OCI-LY1 (cell line): Measurements from ENCODE around the gene ANO6.

ENCODE experiments used
- H2AFZ ChIP-seq: fragments of 200-600 bp; sonication (generic), shearing (Covaris generic); 2 replicates; pipeline ENCODE4 v1.6.0; 2014; ENCODE audit warnings: antibody characterized with exemption, mild to moderate bottlenecking, low read length
- H3F3A ChIP-seq: fragments of 200-600 bp; sonication (generic), shearing (Covaris generic); 2 replicates; pipeline ENCODE4 v1.6.0; 2014; ENCODE audit warnings: mild to moderate bottlenecking, antibody characterized with exemption, low read length, moderate library complexity; ENCODE audit not compliant: insufficient read depth
- H3K27ac ChIP-seq: fragments of 200-600 bp; sonication (generic); 2 replicates; pipeline ENCODE4 v1.5.1; 2014; ENCODE audit warnings: low read length, mixed run types, mild to moderate bottlenecking, low read depth; ENCODE audit not compliant: poor library complexity, severe bottlenecking
- H3K27me3 ChIP-seq: fragments of 200-600 bp; sonication (generic); 2 replicates; pipeline ENCODE4 v1.6.0; 2014; ENCODE audit warnings: antibody characterized with exemption, mild to moderate bottlenecking, low read length, moderate library complexity; ENCODE audit not compliant: insufficient read depth
- H3K36me3 ChIP-seq: fragments of 200-600 bp; sonication (generic); 2 replicates; pipeline ENCODE4 v1.6.1; 2014; ENCODE audit warnings: mild to moderate bottlenecking, antibody characterized with exemption, low read length, moderate library complexity, mixed read lengths; ENCODE audit not compliant: insufficient read depth
- H3K4me1 ChIP-seq: fragments of 200-600 bp; sonication (generic); 2 replicates; pipeline ENCODE4 v1.5.1; 2014; ENCODE audit warnings: mild to moderate bottlenecking, low read length, moderate library complexity; ENCODE audit not compliant: insufficient read depth, severe bottlenecking
- H3K4me2 ChIP-seq: fragments of 200-600 bp; sonication (generic), shearing (Covaris generic); 2 replicates; pipeline ENCODE4 v1.6.1; 2014; ENCODE audit warnings: low read length
- H3K4me3 ChIP-seq: fragments of 200-600 bp; sonication (generic); 2 replicates; pipeline ENCODE4 v1.5.1; 2014; ENCODE audit warnings: low read length, low read depth, mild to moderate bottlenecking, mixed read lengths; ENCODE audit not compliant: poor library complexity, severe bottlenecking
- H3K79me2 ChIP-seq: fragments of 200-600 bp; shearing (Covaris generic); 2 replicates; pipeline ENCODE4 v1.6.1; 2016; ENCODE audit warnings: mixed run types, low read length, mixed read lengths; ENCODE audit not compliant: insufficient read depth
- H3K9ac ChIP-seq: fragments of 200-600 bp; sonication (generic), shearing (Covaris generic); 2 replicates; pipeline ENCODE4 v1.6.1; 2014; ENCODE audit warnings: mild to moderate bottlenecking, low read length, mixed read lengths
- H3K9me2 ChIP-seq: fragments of 200-600 bp; sonication (generic), shearing (Covaris generic); 2 replicates; pipeline ENCODE4 v1.6.1; 2014; ENCODE audit warnings: low read depth, mild to moderate bottlenecking, low read length, mixed read lengths
- H3K9me3 ChIP-seq: fragments of 200-600 bp; shearing (Covaris generic); 2 replicates; pipeline ENCODE4 v1.6.1; 2014; ENCODE audit warnings: low read length, mixed read lengths
- H4K20me1 ChIP-seq: fragments of 200-600 bp; sonication (generic), shearing (Covaris generic); 2 replicates; pipeline ENCODE4 v1.6.0; 2016; ENCODE audit warnings: mild to moderate bottlenecking, low read length; ENCODE audit not compliant: insufficient read depth
- EZH2 ChIP-seq: fragments of 200-600 bp; sonication (generic), shearing (Covaris generic); IDR thresholded peaks from 2 replicates; pipeline ENCODE4 v1.8.0; 2017; ENCODE audit warnings: borderline replicate concordance, mixed run types, mild to moderate bottlenecking, antibody characterized with exemption, low read length, moderate library complexity, mixed read lengths
- TF ChIP-seq, protein P1 (sequence below): fragments of 200-600 bp; sonication (generic), shearing (Covaris generic); IDR thresholded peaks from 2 replicates; pipeline ENCODE4 v1.5.1; 2017; ENCODE audit warnings: mild to moderate bottlenecking, antibody characterized with exemption, low read length, moderate library complexity, mixed read lengths

Gene ANO6

GRCh38 chr12:45469902-45470301 lies 254.0 kb downstream of the ANO6 start:
- H3K9me3 ChIP-seq = no peaks in the 10 kb centered on the region
- no peaks in the 10 kb centered on the region for H3K9me2 ChIP-seq
- no peaks in the 10 kb centered on the region for H3K27me3 ChIP-seq
- H3F3A ChIP-seq = no peaks in the 10 kb centered on the region
- no peak overlapping the region for H2AFZ ChIP-seq
- no peak overlapping the region for H3K4me2 ChIP-seq
- no peak overlapping the region for H3K4me3 ChIP-seq
- H3K27ac ChIP-seq = no peak overlapping the region
- TF ChIP-seq EZH2 = no peak
- TF ChIP-seq, protein P1, sequence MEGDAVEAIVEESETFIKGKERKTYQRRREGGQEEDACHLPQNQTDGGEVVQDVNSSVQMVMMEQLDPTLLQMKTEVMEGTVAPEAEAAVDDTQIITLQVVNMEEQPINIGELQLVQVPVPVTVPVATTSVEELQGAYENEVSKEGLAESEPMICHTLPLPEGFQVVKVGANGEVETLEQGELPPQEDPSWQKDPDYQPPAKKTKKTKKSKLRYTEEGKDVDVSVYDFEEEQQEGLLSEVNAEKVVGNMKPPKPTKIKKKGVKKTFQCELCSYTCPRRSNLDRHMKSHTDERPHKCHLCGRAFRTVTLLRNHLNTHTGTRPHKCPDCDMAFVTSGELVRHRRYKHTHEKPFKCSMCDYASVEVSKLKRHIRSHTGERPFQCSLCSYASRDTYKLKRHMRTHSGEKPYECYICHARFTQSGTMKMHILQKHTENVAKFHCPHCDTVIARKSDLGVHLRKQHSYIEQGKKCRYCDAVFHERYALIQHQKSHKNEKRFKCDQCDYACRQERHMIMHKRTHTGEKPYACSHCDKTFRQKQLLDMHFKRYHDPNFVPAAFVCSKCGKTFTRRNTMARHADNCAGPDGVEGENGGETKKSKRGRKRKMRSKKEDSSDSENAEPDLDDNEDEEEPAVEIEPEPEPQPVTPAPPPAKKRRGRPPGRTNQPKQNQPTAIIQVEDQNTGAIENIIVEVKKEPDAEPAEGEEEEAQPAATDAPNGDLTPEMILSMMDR = no peak
- H4K20me1 ChIP-seq = no peaks in the 10 kb centered on the region
- H3K4me1 ChIP-seq = no peaks in the 10 kb centered on the region
- no peak overlapping the region for H3K9ac ChIP-seq
- no peaks in the 10 kb centered on the region for H3K36me3 ChIP-seq
- H3K79me2 ChIP-seq = no peaks in the 10 kb centered on the region

- Histone ChIP-seq H3K9ac (no peak overlapping the region), H3K4me1 (no peaks in the 10 kb centered on the region), H4K20me1 (no peaks in the 10 kb centered on the region), H3K4me2 (no peak overlapping the region), H3K27me3 (no peaks in the 10 kb centered on the region), H3K9me3 (no peaks in the 10 kb centered on the region), H3K4me3 (no peak overlapping the region), H2AFZ (no peak overlapping the region), H3K36me3 (no peaks in the 10 kb centered on the region), H3F3A (no peaks in the 10 kb centered on the region), H3K27ac (no peak overlapping the region), H3K9me2 (no peaks in the 10 kb centered on the region), H3K79me2 (no peaks in the 10 kb centered on the region)
- TF ChIP-seq EZH2 = no peak
- TF ChIP-seq, protein P1 = no peak
Measured at GRCh38 chr12:45473636-45474035, 257.7 kb downstream of the ANO6 start.

- Histone ChIP-seq H3K9me2 (no peaks in the 10 kb centered on the region), H3K27ac (no peak overlapping the region), H3K9me3 (no peaks in the 10 kb centered on the region), H4K20me1 (no peaks in the 10 kb centered on the region), H3K27me3 (no peaks in the 10 kb centered on the region), H3K4me1 (no peaks in the 10 kb centered on the region), H3K9ac (no peak overlapping the region), H3K79me2 (no peaks in the 10 kb centered on the region), H3K4me3 (no peak overlapping the region), H3K4me2 (no peak overlapping the region), H3K36me3 (no peaks in the 10 kb centered on the region), H3F3A (no peaks in the 10 kb centered on the region), H2AFZ (no peak overlapping the region)
- TF ChIP-seq, protein P1 = no peak
Measured at GRCh38 chr12:45475594-45475993, 259.7 kb downstream of the ANO6 start.
